Mucosa of descending colon (tissue), 3 donors: ENCODE results near the gene ACVR2B. TPM values are rescaled to one million over a fixed set of nuclear protein-coding genes. Genes with fewer than 3 reads are reported as not detected.

Experiments used
- ATAC-seq: fragments of 200-7000 bp; cut with Tn5 transposase; one replicate; pipeline ENCODE4 v1.9.1; 2020; ENCODE audit warnings: mild to moderate bottlenecking, moderate library complexity
- DNase-seq, 3 donors: peaks; one replicate each; pipeline ENCODE4 v3.0.0-alpha.2; 2020
- H3K36me3 ChIP-seq: fragments of 200-600 bp; one replicate; pipeline ENCODE4 v1.8.0; 2021; ENCODE audit warnings: low read depth, mild to moderate bottlenecking
- H3K4me1 ChIP-seq: fragments of 200-600 bp; one replicate; pipeline ENCODE4 v1.8.0; 2021; ENCODE audit warnings: low read depth, mild to moderate bottlenecking
- H3K4me3 ChIP-seq: fragments of 200-600 bp; one replicate; pipeline ENCODE4 v1.8.0; 2021; ENCODE audit warnings: mild to moderate bottlenecking
- H3K9me3 ChIP-seq: fragments of 200-600 bp; one replicate; pipeline ENCODE4 v1.8.0; 2021; ENCODE audit warnings: mild to moderate bottlenecking
- CTCF ChIP-seq: fragments of 200-600 bp; IDR thresholded peaks from one replicate; pipeline ENCODE4 v1.8.0; 2022; ENCODE audit warnings: antibody characterized with exemption, mild to moderate bottlenecking
- intact Hi-C, 2 donors: fragments of 100-400 bp; cut with DNase I in 1 of 2; cut with micrococcal nuclease in 1 of 2; formaldehyde crosslinking; loops; one replicate each; pipeline versions ENCODE4 v1.11.0 to v1.11.1; 2022; cut with DNase I, micrococcal nuclease
- total RNA-seq, 3 donors: library from RNA; stranded (reverse); fragmentation: NEBNext Ultra II Directional in 2 of 3; extraction: Animal tissue kit (Norgen Biotek cat#: 25700) in 2 of 3; gene quantifications; one replicate each; pipeline versions ENCODE4 v1.2.1 to v1.2.4, GENCODE V29; 2021 to 2023
- donor health status: DM: no; HTN: no; CAD: no; lungs with moderate emphysema.
- donor health status: DM: no; HTN: no; CAD: no.
- donor health status: DM: no; HTN: yes; CAD: no.

The ACVR2B gene
- total RNA-seq, 3 donors from 2014 or later, result 4.3 to 9.6 (median 7.8) TPM

- TF ChIP-seq CTCF, result no peak
- DNase-seq (no peak), ATAC-seq (no peak)
- no peaks in the 10 kb centered on the region for H3K9me3 ChIP-seq
- H3K4me3 ChIP-seq, result no peak overlapping the region
- intact Hi-C loops, result no loop called here
- H3K4me1 ChIP-seq, result no peaks in the 10 kb centered on the region
- no peaks in the 10 kb centered on the region for H3K36me3 ChIP-seq
These were observed 78.8 kb downstream of the ACVR2B start for GRCh38 chr3:38532529-38532928.

DNA sequence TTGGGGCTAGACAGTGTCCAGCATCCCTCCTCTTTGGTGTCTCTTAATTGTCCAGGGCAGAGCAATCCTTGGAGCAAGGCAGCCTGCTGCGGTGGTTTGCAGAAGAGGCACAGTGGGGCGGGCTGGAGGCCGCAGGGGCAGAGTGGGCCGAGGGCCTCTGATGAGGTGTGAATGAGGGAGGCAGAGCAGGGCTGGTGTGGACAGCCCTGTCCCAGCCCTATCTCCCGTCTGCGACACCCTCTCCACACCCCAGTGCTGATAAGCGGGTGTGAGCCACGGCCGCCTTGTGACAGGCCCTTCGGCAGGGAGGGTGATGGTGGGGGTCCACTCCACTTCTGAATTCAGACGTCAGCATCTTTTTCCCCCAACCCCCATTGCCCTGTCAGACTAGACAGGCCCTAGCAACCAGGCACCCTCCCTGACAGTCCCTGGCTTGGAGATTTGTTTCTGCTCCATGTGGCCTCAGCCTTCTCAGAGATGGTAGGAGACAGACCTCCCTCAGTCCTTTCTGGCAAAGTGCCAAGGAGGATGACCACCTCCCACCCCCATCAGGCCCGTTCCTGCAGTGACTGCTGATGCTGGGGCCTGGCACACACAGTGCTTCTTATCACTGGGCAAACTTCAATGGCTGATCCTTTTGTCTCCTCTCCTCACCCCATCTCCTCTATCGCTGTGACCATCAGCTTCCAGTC, 79.7 kb downstream of the ACVR2B start:
- ATAC-seq (peak; percentile 21), DNase-seq (no peak)
- no peak for TF ChIP-seq CTCF
- Histone ChIP-seq H3K9me3 (no peaks in the 10 kb centered on the region), H3K4me3 (no peak overlapping the region), H3K4me1 (no peaks in the 10 kb centered on the region), H3K36me3 (no peaks in the 10 kb centered on the region)
- intact Hi-C loops, result no loop called here

DNA sequence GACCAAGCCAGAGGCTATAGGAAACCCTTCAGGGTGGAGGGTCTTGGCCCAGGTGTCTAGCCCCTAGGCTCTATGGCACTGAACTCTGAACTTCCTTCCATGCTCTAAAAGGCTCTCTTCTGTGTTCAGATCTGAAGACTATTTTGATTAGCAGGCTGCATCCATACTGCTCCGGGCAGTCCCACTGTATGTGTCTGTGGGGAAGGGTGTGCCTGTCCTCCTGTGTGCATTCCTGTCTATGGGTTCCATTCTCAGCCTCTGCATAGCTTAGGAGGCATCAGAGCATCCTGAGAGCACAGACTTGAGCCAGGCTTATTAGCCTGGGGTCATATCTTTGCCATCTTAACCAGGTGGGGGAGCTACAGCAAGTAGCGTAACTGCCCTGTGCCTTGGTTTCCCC, 80.5 kb downstream of the ACVR2B start:
- no peak for TF ChIP-seq CTCF
- intact Hi-C loops, result no loop called here
- Histone ChIP-seq H3K9me3 (no peaks in the 10 kb centered on the region), H3K36me3 (no peaks in the 10 kb centered on the region), H3K4me1 (no peaks in the 10 kb centered on the region), H3K4me3 (no peak overlapping the region)
- DNase-seq (no peak), ATAC-seq (no peak)

DNA sequence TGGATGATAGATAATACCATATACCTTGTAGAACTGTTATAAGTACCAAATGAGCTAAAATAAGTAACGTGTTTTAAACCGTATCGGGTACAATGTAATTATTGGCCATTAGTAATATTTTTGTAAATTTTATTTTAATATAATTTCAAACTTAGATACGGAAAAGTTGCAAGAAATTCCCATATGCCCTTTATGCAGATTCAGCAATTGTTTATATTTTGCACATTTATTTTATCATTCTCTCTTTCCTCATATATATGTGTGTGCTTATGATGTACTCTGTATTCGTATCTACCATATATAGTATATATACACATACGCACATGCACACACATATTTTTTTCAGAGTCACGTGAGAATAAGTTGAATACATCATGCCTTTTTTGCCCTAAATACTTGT, 80.9 kb downstream of the ACVR2B start:
- no peak for ATAC-seq
- intact Hi-C loops, result no loop called here
- no peak for DNase-seq
- no peak for TF ChIP-seq CTCF
- no peaks in the 10 kb centered on the region for H3K36me3 ChIP-seq
- H3K9me3 ChIP-seq, result no peaks in the 10 kb centered on the region
- no peak overlapping the region for H3K4me3 ChIP-seq
- H3K4me1 ChIP-seq, result no peaks in the 10 kb centered on the region

DNA sequence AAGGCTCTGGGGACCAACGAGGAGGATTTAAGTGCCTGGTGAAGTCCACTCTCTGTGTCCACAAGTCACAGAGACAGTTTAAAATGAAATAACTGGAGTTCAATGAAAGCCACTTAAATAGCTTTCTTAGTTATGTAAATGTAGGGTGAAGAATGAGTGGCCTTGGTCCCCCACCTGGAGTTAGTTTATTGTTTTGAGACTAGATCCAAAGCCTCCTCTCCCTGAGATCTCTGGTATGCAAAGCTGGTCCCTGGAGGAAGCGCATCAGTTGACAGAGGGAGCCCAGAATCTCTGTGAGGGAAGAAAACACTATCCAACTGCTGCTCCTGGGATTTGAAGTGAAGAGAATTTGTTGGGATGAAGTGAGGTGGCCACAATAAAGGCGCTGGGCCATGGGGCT, 83.0 kb downstream of the ACVR2B start:
- Histone ChIP-seq H3K36me3 (no peaks in the 10 kb centered on the region), H3K4me1 (no peaks in the 10 kb centered on the region), H3K4me3 (no peak overlapping the region), H3K9me3 (no peaks in the 10 kb centered on the region)
- no peak for TF ChIP-seq CTCF
- intact Hi-C loops, result no loop called here
- DNase-seq (no peak), ATAC-seq (no peak)
